SK-N-SH (cell line): ENCODE results near the gene ZNF407. TPM values are rescaled to one million over a fixed set of nuclear protein-coding genes. Genes with fewer than 3 reads are reported as not detected.

Experiments used
- CTCF ChIA-PET: fragments of 300-600, 350-600 bp; formaldehyde crosslinking; extraction: SDS; loops from one replicate; lab custom pipeline; 2021; lab: Yijun Ruan, JAX
- POLR2A ChIA-PET: fragments of 350-600 bp; sonication (Branson Sonifier 250); formaldehyde crosslinking; extraction: SDS; loops from one replicate; lab custom pipeline; 2020; ENCODE audit warnings: antibody characterized with exemption, inconsistent platforms; lab: Yijun Ruan, JAX
- DNase-seq: peaks from one replicate; pipeline ENCODE4 v3.0.0; 2012
- H2AFZ ChIP-seq: fragments of 200-600 bp; sonication (generic); 2 replicates; pipeline ENCODE4 v1.8.1; 2016; ENCODE audit warnings: antibody characterized with exemption, mild to moderate bottlenecking, low read depth
- H3F3A ChIP-seq: fragments of 200-600 bp; sonication (generic); replicated peaks from 2 replicates; pipeline ENCODE3; 2016; ENCODE audit warnings: antibody characterized with exemption, mild to moderate bottlenecking; ENCODE audit not compliant: insufficient read depth
- H3K27ac ChIP-seq, 2 experiments: fragments of 200-500 bp in 1 of 2; fragments of 200-600 bp in 1 of 2; sonication (Bioruptor generic) in 1 of 2; sonication (generic), shearing (Covaris generic) in 1 of 2; 2 replicates each; pipeline versions ENCODE4 v1.5.1 to v1.6.1; 2014 to 2016; ENCODE audit warnings: low read depth in 2 of 2, inconsistent platforms in 1 of 2, low read length in 1 of 2, mild to moderate bottlenecking in 1 of 2, mixed read lengths in 1 of 2
- H3K27me3 ChIP-seq: fragments of 200-600 bp; sonication (generic), shearing (Covaris generic); 2 replicates; pipeline ENCODE4 v1.6.1; 2016; ENCODE audit warnings: mixed run types; ENCODE audit not compliant: insufficient read depth
- H3K36me3 ChIP-seq, 2 experiments: fragments of 200-500 bp in 1 of 2; fragments of 200-600 bp in 1 of 2; sonication (Bioruptor generic) in 1 of 2; sonication (generic) in 1 of 2; replicated peaks in 1 of 2; 2 replicates each; pipeline versions ENCODE3 to v1.5.1; 2014 to 2016; ENCODE audit warnings: low read length in 1 of 2, mild to moderate bottlenecking in 1 of 2; ENCODE audit not compliant: insufficient read depth in 2 of 2, control insufficient read depth in 1 of 2
- H3K4me1 ChIP-seq, 2 experiments: fragments of 200-500 bp in 1 of 2; fragments of 200-600 bp in 1 of 2; sonication (Bioruptor generic) in 1 of 2; sonication (generic), shearing (Covaris generic) in 1 of 2; 2 replicates each; pipeline versions ENCODE4 v1.5.1 to v1.6.1; 2014 to 2016; ENCODE audit warnings: low read depth in 1 of 2, low read length in 1 of 2, mixed run types in 1 of 2; ENCODE audit not compliant: insufficient read depth in 2 of 2, control insufficient read depth in 1 of 2
- H3K4me2 ChIP-seq: fragments of 200-600 bp; sonication (generic), shearing (Covaris generic); 2 replicates; pipeline ENCODE4 v1.6.1; 2017; ENCODE audit warnings: mixed run types
- H3K4me3 ChIP-seq, 2 experiments: fragments of 200-500 bp in 1 of 2; fragments of 200-600 bp in 1 of 2; sonication (Bioruptor generic) in 1 of 2; sonication (generic), shearing (Covaris generic) in 1 of 2; 2 replicates each; pipeline versions ENCODE4 v1.5.1 to v1.8.1; 2014 to 2016; ENCODE audit warnings: low read depth in 2 of 2, inconsistent platforms in 1 of 2, low read length in 1 of 2, mild to moderate bottlenecking in 1 of 2, mixed read lengths in 1 of 2, moderate library complexity in 1 of 2
- H3K79me2 ChIP-seq: fragments of 200-600 bp; sonication (generic); 2 replicates; pipeline ENCODE4 v1.8.1; 2017; ENCODE audit warnings: mild to moderate bottlenecking; ENCODE audit not compliant: insufficient read depth
- H3K9ac ChIP-seq: fragments of 200-600 bp; sonication (generic); 2 replicates; pipeline ENCODE4 v1.6.1; 2017; ENCODE audit warnings: mixed run types
- H3K9me2 ChIP-seq: fragments of 200-600 bp; sonication (generic); 2 replicates; pipeline ENCODE4 v1.6.1; 2017; ENCODE audit warnings: mixed run types
- H3K9me3 ChIP-seq: fragments of 200-600 bp; sonication (generic); 2 replicates; pipeline ENCODE4 v1.6.1; 2017; ENCODE audit warnings: mixed run types, mild to moderate bottlenecking, moderate library complexity
- H4K20me1 ChIP-seq: fragments of 200-600 bp; sonication (generic); 2 replicates; pipeline ENCODE4 v1.6.1; 2017; ENCODE audit warnings: mild to moderate bottlenecking, mixed run types; ENCODE audit not compliant: insufficient read depth
- EP300 ChIP-seq, 2 experiments: IDR thresholded peaks; 2 replicates each; pipeline versions ENCODE4 v1.4.0 to v1.6.1; 2012; ENCODE audit warnings: borderline replicate concordance in 1 of 2, low read depth in 1 of 2, low read length in 1 of 2
- EZH2phosphoT487 ChIP-seq: fragments of 200-600 bp; sonication (generic); IDR thresholded peaks from 2 replicates; pipeline ENCODE4 v1.6.1; 2017; ENCODE audit warnings: low read depth, mixed run types, mild to moderate bottlenecking, antibody characterized with exemption, moderate library complexity, borderline replicate concordance
- FOSL2 ChIP-seq: IDR thresholded peaks from 2 replicates; pipeline ENCODE4 v1.4.0; 2012; ENCODE audit warnings: low read depth, mild to moderate bottlenecking, moderate library complexity, borderline replicate concordance
- GABPA ChIP-seq: IDR thresholded peaks from 2 replicates; pipeline ENCODE4 v1.4.0; 2012; ENCODE audit warnings: low read depth, mild to moderate bottlenecking
- JUND ChIP-seq: IDR thresholded peaks from 2 replicates; pipeline ENCODE4 v1.4.0; 2012
- MAX ChIP-seq: IDR thresholded peaks from 2 replicates; pipeline ENCODE4 v1.4.0; 2012; ENCODE audit warnings: low read depth
- MEF2A ChIP-seq: IDR thresholded peaks from 2 replicates; pipeline ENCODE4 v1.4.0; 2012; ENCODE audit warnings: low read depth, borderline replicate concordance
- MXI1 ChIP-seq: IDR thresholded peaks from 2 replicates; pipeline ENCODE4 v1.6.1; 2012; ENCODE audit warnings: mild to moderate bottlenecking, low read depth, low read length, improper control_type of control experiment
- NFIC ChIP-seq: IDR thresholded peaks from 2 replicates; pipeline ENCODE4 v1.4.0; 2012; ENCODE audit warnings: borderline replicate concordance
- NRF1 ChIP-seq: IDR thresholded peaks from 2 replicates; pipeline ENCODE4 v1.6.1; 2012; ENCODE audit warnings: low read depth, mild to moderate bottlenecking, low read length
- POLR2AphosphoS5 ChIP-seq: IDR thresholded peaks from 2 replicates; pipeline ENCODE4 v1.6.1; 2012; ENCODE audit warnings: low read depth, low read length
- RAD21 ChIP-seq: IDR thresholded peaks from 2 replicates; pipeline ENCODE4 v1.6.1; 2012; ENCODE audit warnings: mild to moderate bottlenecking, low read length
- RCOR1 ChIP-seq: fragments of 150-350 bp; IDR thresholded peaks from 2 replicates; pipeline ENCODE4 v1.6.1; 2017; ENCODE audit warnings: antibody characterized with exemption, low read length
- REST ChIP-seq: IDR thresholded peaks from 2 replicates; pipeline ENCODE4 v1.6.1; 2012; ENCODE audit warnings: mild to moderate bottlenecking, low read depth, low read length, moderate library complexity
- RFX5 ChIP-seq: IDR thresholded peaks from 2 replicates; pipeline ENCODE4 v1.6.1; 2012; ENCODE audit warnings: mild to moderate bottlenecking, improper control_type of control experiment, low read length
- TEAD4 ChIP-seq: IDR thresholded peaks from 2 replicates; pipeline ENCODE4 v1.4.0; 2012; ENCODE audit warnings: mild to moderate bottlenecking, borderline replicate concordance; ENCODE audit not compliant: insufficient read depth
- USF1 ChIP-seq: IDR thresholded peaks from 2 replicates; pipeline ENCODE4 v1.4.0; 2012; ENCODE audit warnings: low read depth, borderline replicate concordance
- USF2 ChIP-seq: fragments of 150-350 bp; IDR thresholded peaks from 2 replicates; pipeline ENCODE4 v1.6.1; 2017; ENCODE audit warnings: antibody characterized with exemption, low read length, low read depth, borderline replicate concordance
- YY1 ChIP-seq: IDR thresholded peaks from 2 replicates; pipeline ENCODE4 v1.4.0; 2012; ENCODE audit warnings: low read depth, mild to moderate bottlenecking
- ZBTB33 ChIP-seq: IDR thresholded peaks from 2 replicates; pipeline ENCODE4 v1.4.0; 2012; ENCODE audit warnings: low read depth, borderline replicate concordance
- WGBS: methylation state at CpG from one replicate; pipeline ENCODE4 v1.1.6; 2017; ENCODE audit warnings: low lambda C conversion rate; 5-methylcytosine and 5-hydroxymethylcytosine counted together
- polyA plus RNA-seq, 3 experiments: library from polyadenylated mRNA; depleted of rRNA; stranded (reverse); fragments of >200 nt; gene quantifications; 2 replicates each; pipeline ENCODE4 v1.2.3, GENCODE V29; 2012

Gene ZNF407
- polyA plus RNA-seq, 1 of the 3 experiments (the other 2 are of a cell fraction), result 2.6 TPM

GRCh38 chr18:74996996-74997395, 399.3 kb downstream of the ZNF407 start:
- no peak for DNase-seq
- H3K4me3 ChIP-seq, result no peak overlapping the region
- ChIA-PET POLR2A (interaction anchor here (1.2 kb wide), 1 partner anchor 13 kb away, joined by 3 read pairs; no protein-coding TSS in a partner anchor), CTCF (interaction anchor here (1.6 kb wide), 1 partner anchor 9 kb away, joined by 4 read pairs; no protein-coding TSS in a partner anchor)
- no peaks in the 10 kb centered on the region for H3K27me3 ChIP-seq
- no peak overlapping the region for H3K4me2 ChIP-seq
- no peaks in the 10 kb centered on the region for H4K20me1 ChIP-seq
- no peaks in the 10 kb centered on the region for H3K9me2 ChIP-seq
- H3K4me1 ChIP-seq, result peaks cover 5 to 6% of the 10 kb centered on the region in 2 experiments; a peak in 3 of 4 replicates
- H3K9me3 ChIP-seq, result no peaks in the 10 kb centered on the region
- TF ChIP-seq RAD21 (no peak), YY1 (no peak), REST (no peak), MEF2A (no peak), USF2 (no peak), EP300 (IDR thresholded peaks at IDR 0.05; ENCODE audit: borderline replicate concordance in 1 of 2, low read depth in 1 of 2, low read length in 1 of 2) (no peak), JUND (no peak), TEAD4 (no peak), RFX5 (no peak), MAX (no peak), GABPA (no peak), EZH2phosphoT487 (no peak), NRF1 (no peak), USF1 (no peak), POLR2AphosphoS5 (no peak), MXI1 (no peak), FOSL2 (no peak), RCOR1 (no peak), ZBTB33 (no peak), NFIC (no peak)
- H3K79me2 ChIP-seq, result no peaks in the 10 kb centered on the region
- WGBS, result 86% methylated on average over 6 of the region's 6 CpGs
- H3K36me3 ChIP-seq, result no peaks in the 10 kb centered on the region
- H3K9ac ChIP-seq, result no peak overlapping the region
- H3K27ac ChIP-seq, result no peak overlapping the region
- no peak overlapping the region for H2AFZ ChIP-seq
- H3F3A ChIP-seq, result no peaks in the 10 kb centered on the region
